Activated gamma-delta T cell treated with anti-CD3 and anti-CD28 coated beads, Interleukin-2, amount 50 U/mL, for 16 hours (primary cell): ENCODE results near the gene POU2AF3.

Experiments used
- DNase-seq: peaks from one replicate; pipeline ENCODE4 v3.0.0-alpha.2; 2020; ENCODE audit warnings: low read depth

The POU2AF3 gene

GRCh38 chr11:111353776-111354600 lies 55.6 kb downstream of the POU2AF3 start:
- DNase-seq: no peak

GRCh38 chr11:111354601-111354891 lies 56.2 kb downstream of the POU2AF3 start:
- DNase-seq: no peak

- no peak for DNase-seq
Measured at GRCh38 chr11:111355101-111355500, 56.8 kb downstream of the POU2AF3 start.

- no peak for DNase-seq
Measured at GRCh38 chr11:111355956-111356659, 57.8 kb downstream of the POU2AF3 start.

- no peak for DNase-seq
Measured at GRCh38 chr11:111356660-111357048, 58.3 kb downstream of the POU2AF3 start.

- no peak for DNase-seq
Measured at GRCh38 chr11:111357150-111358037, 59.0 kb downstream of the POU2AF3 start.
